BE2C (cell line): ENCODE data around the gene DPF3.

Experiments used
- DNase-seq: peaks from one replicate; pipeline ENCODE4 v3.0.0-alpha.2; 2020
- H3K27me3 ChIP-seq: fragments of 250-450 bp; sonication (Bioruptor Pico); 2 replicates; pipeline ENCODE4 v1.5.1; 2020; ENCODE audit warnings: mild to moderate bottlenecking
- H3K36me3 ChIP-seq: fragments of 250-450 bp; sonication (Bioruptor Pico); 2 replicates; pipeline ENCODE4 v1.5.1; 2020; ENCODE audit warnings: mild to moderate bottlenecking
- H3K4me1 ChIP-seq: fragments of 250-450 bp; sonication (Bioruptor Pico); 2 replicates; pipeline ENCODE4 v1.5.1; 2020
- H3K4me3 ChIP-seq: 2 replicates; pipeline ENCODE4 v1.5.1; 2011; ENCODE audit warnings: low read depth, low read length
- H3K9me3 ChIP-seq: fragments of 250-450 bp; sonication (Bioruptor Pico); 2 replicates; pipeline ENCODE4 v1.5.1; 2020
- TF ChIP-seq, protein P1 (sequence below): IDR thresholded peaks from 2 replicates; pipeline ENCODE4 v1.5.1; 2012; ENCODE audit warnings: mild to moderate bottlenecking, low read depth, low read length

Gene DPF3

GRCh38 chr14:72924337-72924736 lies 30.4 kb upstream of the DPF3 start:
- no peaks in the 10 kb centered on the region for H3K27me3 ChIP-seq
- H3K36me3 ChIP-seq, result no peaks in the 10 kb centered on the region; the same call in 1 of the 2 replicates
- H3K4me1 ChIP-seq, result peaks cover 9% of the 10 kb centered on the region
- no peak overlapping the region for H3K4me3 ChIP-seq
- TF ChIP-seq, protein P1, sequence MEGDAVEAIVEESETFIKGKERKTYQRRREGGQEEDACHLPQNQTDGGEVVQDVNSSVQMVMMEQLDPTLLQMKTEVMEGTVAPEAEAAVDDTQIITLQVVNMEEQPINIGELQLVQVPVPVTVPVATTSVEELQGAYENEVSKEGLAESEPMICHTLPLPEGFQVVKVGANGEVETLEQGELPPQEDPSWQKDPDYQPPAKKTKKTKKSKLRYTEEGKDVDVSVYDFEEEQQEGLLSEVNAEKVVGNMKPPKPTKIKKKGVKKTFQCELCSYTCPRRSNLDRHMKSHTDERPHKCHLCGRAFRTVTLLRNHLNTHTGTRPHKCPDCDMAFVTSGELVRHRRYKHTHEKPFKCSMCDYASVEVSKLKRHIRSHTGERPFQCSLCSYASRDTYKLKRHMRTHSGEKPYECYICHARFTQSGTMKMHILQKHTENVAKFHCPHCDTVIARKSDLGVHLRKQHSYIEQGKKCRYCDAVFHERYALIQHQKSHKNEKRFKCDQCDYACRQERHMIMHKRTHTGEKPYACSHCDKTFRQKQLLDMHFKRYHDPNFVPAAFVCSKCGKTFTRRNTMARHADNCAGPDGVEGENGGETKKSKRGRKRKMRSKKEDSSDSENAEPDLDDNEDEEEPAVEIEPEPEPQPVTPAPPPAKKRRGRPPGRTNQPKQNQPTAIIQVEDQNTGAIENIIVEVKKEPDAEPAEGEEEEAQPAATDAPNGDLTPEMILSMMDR, result no peak
- H3K9me3 ChIP-seq, result no peaks in the 10 kb centered on the region
- peak; percentile 87 for DNase-seq

DNA sequence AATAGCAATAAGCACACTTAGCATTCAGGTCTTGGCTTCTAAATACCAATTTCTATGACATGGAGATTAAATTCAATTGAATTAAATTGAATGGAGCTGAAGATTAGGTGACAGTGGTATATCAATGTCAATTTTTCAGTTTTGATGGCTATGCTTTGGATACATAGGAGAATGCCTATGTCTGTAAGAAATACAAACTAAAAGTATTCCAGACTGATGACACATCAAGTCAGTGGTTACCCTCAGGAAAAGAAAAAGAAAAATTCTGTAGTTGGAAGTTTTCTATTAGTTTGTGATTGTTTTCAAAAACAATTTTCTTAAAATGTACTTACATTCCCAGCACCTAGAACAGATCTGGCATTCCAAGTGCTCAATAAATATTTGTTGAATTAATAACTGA lies 27.5 kb upstream of the DPF3 start:
- Histone ChIP-seq H3K4me3 (no peak overlapping the region), H3K36me3 (no peaks in the 10 kb centered on the region), H3K27me3 (no peaks in the 10 kb centered on the region), H3K4me1 (peaks cover 9% of the 10 kb centered on the region), H3K9me3 (no peaks in the 10 kb centered on the region)
- DNase-seq, result no peak
- TF ChIP-seq, protein P1, result no peak

- no peak for DNase-seq
- H3K36me3 ChIP-seq, result no peaks in the 10 kb centered on the region
- no peaks in the 10 kb centered on the region for H3K27me3 ChIP-seq
- H3K4me1 ChIP-seq, result peaks cover 5% of the 10 kb centered on the region
- no peak overlapping the region for H3K4me3 ChIP-seq
- no peaks in the 10 kb centered on the region for H3K9me3 ChIP-seq
- TF ChIP-seq, protein P1, result peak; percentile 40
These were observed 26.1 kb upstream of the DPF3 start for GRCh38 chr14:72920008-72920407.

DNA sequence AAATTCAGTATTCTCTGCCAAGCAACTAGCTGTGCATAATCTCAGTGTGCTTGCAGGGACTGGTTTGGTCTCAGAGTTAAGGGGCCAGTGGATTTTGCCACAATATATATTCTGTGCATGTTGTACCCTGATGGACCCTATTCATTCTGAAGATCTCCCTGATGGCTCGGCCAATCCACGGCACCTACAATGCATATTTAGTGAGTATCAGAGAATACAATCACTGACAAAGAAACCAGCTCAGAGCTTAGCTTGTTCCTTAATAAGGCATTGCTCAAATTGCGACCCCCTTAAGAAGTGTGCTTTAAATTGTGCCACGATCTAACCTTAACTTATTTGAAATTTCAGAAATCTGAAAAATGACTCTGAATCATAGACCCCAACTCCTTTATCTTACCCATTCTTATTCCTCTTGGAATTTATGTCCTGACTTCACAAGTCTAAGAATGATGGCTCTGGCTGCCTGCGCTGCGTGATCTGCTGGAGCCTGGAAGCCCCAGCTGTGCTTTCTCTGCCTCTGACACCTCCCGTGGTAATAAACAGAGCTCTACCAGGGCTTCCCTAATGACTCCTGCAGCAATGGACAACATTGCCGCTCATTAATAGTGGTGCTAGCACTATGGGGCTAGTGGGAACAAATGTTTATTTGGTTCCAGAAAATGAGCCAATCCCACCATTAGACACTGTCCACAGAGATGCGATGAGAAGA lies 23.3 kb upstream of the DPF3 start:
- no peak for DNase-seq
- Histone ChIP-seq H3K36me3 (no peaks in the 10 kb centered on the region), H3K4me3 (no peak overlapping the region), H3K9me3 (no peaks in the 10 kb centered on the region), H3K4me1 (no peaks in the 10 kb centered on the region), H3K27me3 (no peaks in the 10 kb centered on the region)
- TF ChIP-seq, protein P1, result no peak

GRCh38 chr14:72916174-72916573 lies 22.3 kb upstream of the DPF3 start:
- DNase-seq, result no peak
- no peaks in the 10 kb centered on the region for H3K36me3 ChIP-seq
- H3K4me3 ChIP-seq, result no peak overlapping the region
- no peaks in the 10 kb centered on the region for H3K27me3 ChIP-seq
- TF ChIP-seq, protein P1, result no peak
- no peaks in the 10 kb centered on the region for H3K4me1 ChIP-seq
- H3K9me3 ChIP-seq, result no peaks in the 10 kb centered on the region

DNA sequence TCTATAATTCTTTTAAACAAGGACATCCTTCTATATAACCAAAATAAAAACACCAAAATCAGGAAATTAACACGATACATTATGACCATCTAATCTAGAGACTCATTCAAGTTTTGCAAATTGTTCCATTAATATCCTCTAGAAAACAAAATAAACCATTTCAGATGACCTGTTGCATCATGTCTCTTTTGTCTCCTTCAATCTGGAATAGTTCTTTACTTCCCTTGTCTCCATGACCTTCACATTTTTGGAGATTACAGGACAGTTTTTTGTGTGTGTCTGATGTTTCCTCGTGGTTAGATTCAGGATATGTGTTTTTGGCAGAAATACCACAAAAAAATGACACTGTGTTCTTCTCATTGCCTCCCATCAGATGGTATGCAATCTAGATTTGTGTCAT lies 19.9 kb upstream of the DPF3 start:
- DNase-seq, result no peak
- no peaks in the 10 kb centered on the region for H3K4me1 ChIP-seq
- H3K9me3 ChIP-seq, result no peaks in the 10 kb centered on the region
- no peaks in the 10 kb centered on the region for H3K36me3 ChIP-seq
- no peak overlapping the region for H3K4me3 ChIP-seq
- TF ChIP-seq, protein P1, result no peak
- no peaks in the 10 kb centered on the region for H3K27me3 ChIP-seq
